IPS-15b (cell line): ENCODE measurements around the gene SOWAHD.
A peak's percentile ranks its signal among the peaks of the same experiment; 100 is the strongest.
"Not testable (repeated sequence)": the region's sequence is repeated elsewhere in the genome, so short reads cannot be mapped to it uniquely, and the experiment has no call there.

Experiments used
- H3K27me3 ChIP-seq: one replicate; pipeline ENCODE4 v1.6.1; 2013; ENCODE audit warnings: low read length; ENCODE audit not compliant: control insufficient read depth, insufficient read depth
- H3K36me3 ChIP-seq: one replicate; pipeline ENCODE4 v1.6.1; 2013; ENCODE audit warnings: low read length; ENCODE audit not compliant: control insufficient read depth, insufficient read depth
- H3K4me1 ChIP-seq: one replicate; pipeline ENCODE4 v1.6.1; 2013; ENCODE audit warnings: mild to moderate bottlenecking, low read length; ENCODE audit not compliant: control insufficient read depth, insufficient read depth
- H3K4me3 ChIP-seq: one replicate; pipeline ENCODE4 v1.5.1; 2013; ENCODE audit warnings: low read depth, low read length
- H3K9ac ChIP-seq: one replicate; pipeline ENCODE4 v1.6.1; 2013; ENCODE audit warnings: low read depth, mild to moderate bottlenecking, low read length
- H3K9me3 ChIP-seq: one replicate; pipeline ENCODE4 v1.6.1; 2013; ENCODE audit warnings: mild to moderate bottlenecking, low read length; ENCODE audit not compliant: control insufficient read depth, insufficient read depth

Gene SOWAHD

DNA sequence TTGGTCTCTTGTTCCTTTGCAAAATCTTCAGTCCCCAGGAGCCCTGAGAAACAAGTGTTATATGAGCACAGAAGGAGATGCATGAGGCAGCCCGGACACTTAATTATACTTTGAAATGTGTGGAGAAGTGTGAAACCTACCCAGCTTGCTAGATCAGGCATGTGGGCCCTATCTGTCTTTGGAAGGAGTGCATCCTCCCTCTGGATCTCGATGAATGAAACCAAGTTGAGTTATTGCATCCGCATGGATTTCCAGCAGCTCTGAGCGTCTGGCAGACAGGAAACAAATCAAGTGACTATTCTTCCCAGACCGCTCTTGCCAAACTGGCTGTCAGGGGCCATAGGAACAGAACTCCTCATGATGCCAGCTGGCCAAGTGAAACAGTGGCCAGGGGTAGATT is 19.6 kb upstream of the SOWAHD start:
- H3K4me3 ChIP-seq = no peak overlapping the region
- no peaks in the 10 kb centered on the region for H3K27me3 ChIP-seq
- no peaks in the 10 kb centered on the region for H3K9me3 ChIP-seq
- no peaks in the 10 kb centered on the region for H3K4me1 ChIP-seq
- H3K9ac ChIP-seq = no peak overlapping the region
- H3K36me3 ChIP-seq = no peaks in the 10 kb centered on the region

DNA sequence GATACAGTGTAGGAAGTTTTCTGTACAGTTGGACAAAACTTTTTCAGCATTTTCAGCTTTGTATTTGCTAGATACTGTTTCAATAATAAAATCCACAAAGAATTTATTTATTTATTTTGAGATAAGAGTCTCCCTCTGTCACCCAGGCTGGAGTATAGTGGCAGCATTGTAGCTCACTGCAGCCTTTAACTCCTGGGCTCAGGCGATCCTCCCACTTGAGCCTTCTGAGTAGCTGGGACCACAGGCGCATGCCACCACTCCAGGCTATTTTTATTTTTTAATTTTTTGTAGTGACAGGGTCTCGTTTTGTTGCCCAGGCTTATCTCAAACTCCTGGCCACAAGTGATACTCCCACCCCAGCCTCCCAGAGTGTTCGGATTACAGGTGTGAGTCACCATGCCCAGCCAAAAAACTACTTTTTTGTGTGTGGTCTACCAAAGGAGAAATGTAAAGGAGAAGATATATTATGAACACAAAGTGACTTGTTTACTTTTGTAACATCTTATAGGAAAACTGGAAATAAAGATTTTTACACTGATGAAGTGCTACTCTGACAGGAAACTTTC is 13.0 kb upstream of the SOWAHD start:
- H3K27me3 ChIP-seq = no peaks in the 10 kb centered on the region
- no peaks in the 10 kb centered on the region for H3K9me3 ChIP-seq
- H3K9ac ChIP-seq = no peak overlapping the region
- no peaks in the 10 kb centered on the region for H3K36me3 ChIP-seq
- H3K4me1 ChIP-seq = no peaks in the 10 kb centered on the region
- no peak overlapping the region for H3K4me3 ChIP-seq

GRCh38 chrX:119750131-119750530 is 8.3 kb upstream of the SOWAHD start:
- H3K27me3 ChIP-seq, H3K36me3 ChIP-seq, H3K9me3 ChIP-seq, H3K9ac ChIP-seq, H3K4me1 ChIP-seq, H3K4me3 ChIP-seq: not testable (repeated sequence)

DNA sequence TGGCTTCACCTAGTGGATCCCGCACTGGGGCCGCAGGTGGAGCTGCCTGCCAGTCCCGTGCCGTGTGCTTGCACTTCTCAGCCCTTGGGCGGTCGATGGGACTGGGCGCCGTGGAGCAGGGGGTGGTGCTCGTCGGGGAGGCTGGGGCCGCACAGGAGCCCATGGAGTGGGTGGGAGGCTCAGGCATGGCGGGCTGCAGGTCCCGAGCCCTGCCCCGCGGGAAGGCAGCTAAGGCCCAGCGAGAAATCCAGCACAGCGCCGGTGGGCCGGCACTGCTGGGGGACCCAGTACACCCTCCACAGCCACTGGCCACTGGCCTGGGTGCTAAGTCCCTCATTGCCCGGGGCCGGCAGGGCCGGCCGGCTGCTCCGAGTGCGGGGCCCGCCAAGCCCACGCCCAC is 7.6 kb upstream of the SOWAHD start:
- H3K4me1 ChIP-seq, H3K4me3 ChIP-seq, H3K9ac ChIP-seq, H3K9me3 ChIP-seq, H3K36me3 ChIP-seq, H3K27me3 ChIP-seq: not testable (repeated sequence)

DNA sequence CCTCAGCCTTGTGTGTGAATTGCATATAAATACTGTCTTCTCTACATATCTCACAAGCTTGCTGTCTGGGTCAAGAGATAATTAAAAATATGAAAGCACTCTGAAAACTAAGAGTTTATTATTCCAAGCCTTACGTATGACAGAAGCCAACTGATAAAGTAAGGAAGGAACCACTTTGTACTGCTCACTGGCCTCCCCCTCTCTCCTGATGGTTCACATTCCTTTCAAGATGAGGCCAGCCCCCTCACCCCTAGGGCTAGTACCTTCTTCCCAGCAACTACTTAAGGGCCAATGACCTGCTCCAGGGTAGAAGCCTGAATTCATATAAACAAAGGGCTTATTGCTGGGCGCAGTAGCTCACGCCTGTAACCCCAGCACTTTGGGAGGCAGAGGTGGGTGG is 5.4 kb upstream of the SOWAHD start:
- peaks cover 6% of the 10 kb centered on the region for H3K4me1 ChIP-seq
- H3K9me3 ChIP-seq = no peaks in the 10 kb centered on the region
- no peak overlapping the region for H3K9ac ChIP-seq
- no peaks in the 10 kb centered on the region for H3K36me3 ChIP-seq
- H3K27me3 ChIP-seq = no peaks in the 10 kb centered on the region
- H3K4me3 ChIP-seq = no peak overlapping the region

GRCh38 chrX:119753639-119754257 is 4.6 kb upstream of the SOWAHD start:
- H3K4me1 ChIP-seq = peaks cover 6% of the 10 kb centered on the region
- H3K4me3 ChIP-seq = no peak overlapping the region
- H3K9ac ChIP-seq = no peak overlapping the region
- no peaks in the 10 kb centered on the region for H3K27me3 ChIP-seq
- H3K9me3 ChIP-seq = no peaks in the 10 kb centered on the region
- H3K36me3 ChIP-seq = no peaks in the 10 kb centered on the region

GRCh38 chrX:119755981-119756533 is 2.3 kb upstream of the SOWAHD start:
- Histone ChIP-seq H3K9me3 (no peaks in the 10 kb centered on the region), H3K4me3 (no peak overlapping the region), H3K27me3 (peaks cover 9% of the 10 kb centered on the region), H3K36me3 (no peaks in the 10 kb centered on the region), H3K4me1 (peaks cover 6% of the 10 kb centered on the region), H3K9ac (no peak overlapping the region)

DNA sequence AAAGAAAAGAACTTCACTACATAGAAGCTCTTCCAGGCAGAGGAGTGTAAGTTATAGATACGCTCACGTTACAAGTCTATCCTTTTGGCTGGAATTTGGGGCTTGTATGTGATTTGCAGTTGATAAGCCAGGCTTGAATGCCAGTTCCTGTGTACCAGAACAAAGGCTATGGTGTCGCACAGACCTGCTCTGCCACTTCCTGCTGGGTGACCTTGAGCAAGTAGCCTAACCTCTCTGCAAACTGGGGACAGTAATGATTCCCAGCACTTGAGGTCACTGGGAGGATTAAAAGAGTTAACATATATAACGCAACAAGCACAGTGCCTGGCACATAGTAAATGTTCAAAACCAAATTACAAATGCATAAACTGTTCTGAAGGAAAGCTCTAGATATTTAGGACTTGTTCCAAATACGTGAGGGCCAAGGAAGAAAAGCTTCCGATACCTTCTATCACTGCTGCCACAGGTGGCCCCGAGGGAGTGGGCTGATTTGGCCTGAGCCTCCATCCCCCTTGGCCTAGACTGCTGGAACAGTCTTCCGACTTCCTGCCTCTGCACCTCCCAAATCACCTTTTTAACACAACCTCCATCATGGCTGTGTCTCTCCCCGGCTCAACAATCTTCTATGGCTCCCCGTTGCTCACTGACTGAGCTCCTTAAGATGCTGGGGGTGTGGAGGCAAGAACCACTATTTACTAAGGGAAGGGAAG is 1.3 kb upstream of the SOWAHD start:
- Histone ChIP-seq H3K9ac (no peak overlapping the region), H3K36me3 (no peaks in the 10 kb centered on the region), H3K9me3 (no peaks in the 10 kb centered on the region), H3K4me1 (peaks cover 6% of the 10 kb centered on the region), H3K4me3 (peak overlapping the region; percentile 53), H3K27me3 (peaks cover 9% of the 10 kb centered on the region)

DNA sequence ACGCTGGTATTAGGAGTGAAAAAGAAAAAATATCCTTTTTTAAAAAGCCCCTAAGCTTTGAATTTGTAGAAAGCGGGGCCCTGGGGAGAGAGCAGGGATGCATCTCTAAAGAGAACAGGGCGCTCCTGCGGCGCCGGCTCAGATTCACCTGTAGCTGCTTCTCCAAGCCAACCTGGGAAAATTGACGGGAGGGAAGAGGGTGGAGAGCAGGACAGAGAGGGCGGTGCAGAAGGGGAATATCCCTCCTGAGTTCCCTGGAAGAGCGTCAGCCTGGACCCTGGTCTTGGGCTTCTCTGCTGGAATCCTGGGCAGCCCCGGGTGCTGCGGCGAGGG is 776 bp upstream of the SOWAHD start:
- peak overlapping the region; percentile 53 for H3K4me3 ChIP-seq
- no peaks in the 10 kb centered on the region for H3K36me3 ChIP-seq
- peaks cover 6% of the 10 kb centered on the region for H3K4me1 ChIP-seq
- no peak overlapping the region for H3K9ac ChIP-seq
- H3K27me3 ChIP-seq = peaks cover 9% of the 10 kb centered on the region
- no peaks in the 10 kb centered on the region for H3K9me3 ChIP-seq

GRCh38 chrX:119758731-119759247 is 401 bp downstream of the SOWAHD start:
- H3K27me3 ChIP-seq = peaks cover 9% of the 10 kb centered on the region
- peak overlapping the region; percentile 53 for H3K4me3 ChIP-seq
- peaks cover 6% of the 10 kb centered on the region for H3K4me1 ChIP-seq
- no peaks in the 10 kb centered on the region for H3K36me3 ChIP-seq
- no peaks in the 10 kb centered on the region for H3K9me3 ChIP-seq
- H3K9ac ChIP-seq = no peak overlapping the region

DNA sequence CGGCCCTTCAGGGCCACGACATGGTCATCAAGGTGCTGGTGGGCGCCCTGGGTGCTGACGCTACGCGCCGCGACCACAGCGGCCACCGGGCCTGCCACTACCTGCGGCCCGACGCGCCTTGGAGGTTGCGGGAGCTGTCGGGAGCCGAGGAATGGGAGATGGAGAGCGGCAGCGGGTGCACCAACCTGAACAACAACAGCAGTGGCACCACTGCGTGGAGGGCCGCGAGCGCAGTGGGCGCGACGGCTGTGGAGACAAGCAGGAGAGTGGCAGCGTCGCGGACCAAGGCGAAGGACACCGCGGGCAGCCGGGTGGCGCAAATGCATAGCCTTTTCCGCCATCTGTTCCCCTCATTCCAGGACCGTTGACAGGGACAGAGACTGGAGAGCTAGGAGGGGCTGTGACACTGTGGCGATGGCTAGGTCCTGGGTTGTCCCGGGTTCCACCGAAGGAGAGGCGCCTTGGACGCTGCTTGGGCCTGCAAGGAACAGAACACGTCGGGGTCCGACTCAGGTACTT is 919 bp downstream of the SOWAHD start:
- H3K9ac ChIP-seq = no peak overlapping the region
- H3K36me3 ChIP-seq = no peaks in the 10 kb centered on the region
- H3K9me3 ChIP-seq = no peaks in the 10 kb centered on the region
- peaks cover 9% of the 10 kb centered on the region for H3K27me3 ChIP-seq
- H3K4me3 ChIP-seq = peak overlapping the region; percentile 53
- H3K4me1 ChIP-seq = peaks cover 6% of the 10 kb centered on the region
